HG03103 (cell line): Measurements from ENCODE around the gene CD101.

Source experiments
- ATAC-seq: cut with Tn5 transposase; IDR thresholded peaks from one replicate; pipeline ENCODE4 v1.9.1; 2021; ENCODE audit warnings: low read depth; ENCODE audit not compliant: unreplicated experiment

CD101 gene

GRCh38 chr1:117011334-117011733 is 9.8 kb downstream of the CD101 start:
- no peak for ATAC-seq

- ATAC-seq, result no peak
Measured at GRCh38 chr1:117013309-117013858, 11.8 kb downstream of the CD101 start.

- ATAC-seq, result no peak
Measured at GRCh38 chr1:117014209-117014608, 12.6 kb downstream of the CD101 start.

- no peak for ATAC-seq
Measured at GRCh38 chr1:117015724-117016123, 14.2 kb downstream of the CD101 start.

- no peak for ATAC-seq
Measured at GRCh38 chr1:117017062-117017461, 15.5 kb downstream of the CD101 start.

GRCh38 chr1:117017648-117018047 is 16.1 kb downstream of the CD101 start:
- peak; percentile 61 for ATAC-seq

- ATAC-seq, result no peak
Measured at GRCh38 chr1:117020526-117021156, 19.1 kb downstream of the CD101 start.

GRCh38 chr1:117022114-117022513 is 20.6 kb downstream of the CD101 start:
- no peak for ATAC-seq

- no peak for ATAC-seq
Measured at GRCh38 chr1:117025568-117025967, 24.0 kb downstream of the CD101 start.

GRCh38 chr1:117026361-117026760 is 24.8 kb downstream of the CD101 start:
- no peak for ATAC-seq

GRCh38 chr1:117029685-117030084 is 28.1 kb downstream of the CD101 start:
- no peak for ATAC-seq

- ATAC-seq, result no peak
Measured at GRCh38 chr1:117030271-117030877, 28.8 kb downstream of the CD101 start.

GRCh38 chr1:117032266-117032665 is 30.7 kb downstream of the CD101 start:
- no peak for ATAC-seq

GRCh38 chr1:117032681-117033539 is 31.4 kb downstream of the CD101 start:
- no peak for ATAC-seq

GRCh38 chr1:117033772-117034171 is 32.2 kb downstream of the CD101 start:
- no peak for ATAC-seq

GRCh38 chr1:117034791-117035290 is 33.3 kb downstream of the CD101 start:
- no peak for ATAC-seq

- no peak for ATAC-seq
Measured at GRCh38 chr1:117036018-117036461, 34.5 kb downstream of the CD101 start.

- ATAC-seq, result no peak
Measured at GRCh38 chr1:117037802-117038201, 36.2 kb downstream of the CD101 start.

- ATAC-seq, result no peak
Measured at GRCh38 chr1:117038236-117038635, 36.7 kb downstream of the CD101 start.

- ATAC-seq, result no peak
Measured at GRCh38 chr1:117044217-117044616, 42.7 kb downstream of the CD101 start.

GRCh38 chr1:117045644-117046043 is 44.1 kb downstream of the CD101 start:
- ATAC-seq, result no peak
